GM23338 (cell line): Measurements from ENCODE around the gene ZBTB20. TPM values are rescaled to one million over a fixed set of nuclear protein-coding genes. Genes with fewer than 3 reads are reported as not detected.

Experiments used
- ATAC-seq: fragments of 200-7000 bp; cut with Tn5 transposase; 3 replicates; pipeline ENCODE4 v1.9.1; 2020
- DNase-seq: peaks from one replicate; pipeline ENCODE4 v3.0.0-alpha.2; 2015; ENCODE audit warnings: low spot score
- H2AFZ ChIP-seq: fragments of 200-600 bp; sonication (generic); 2 replicates; pipeline ENCODE4 v1.8.0; 2016; ENCODE audit warnings: antibody characterized with exemption, mild to moderate bottlenecking, moderate library complexity
- H3F3A ChIP-seq: fragments of 200-600 bp; sonication (generic); replicated peaks from 2 replicates; pipeline ENCODE4 v1.8.0; 2017; ENCODE audit warnings: antibody characterized with exemption, mixed run types, low read depth
- H3K27ac ChIP-seq: fragments of 200-600 bp; sonication (generic); 2 replicates; pipeline ENCODE4 v1.6.1; 2016; ENCODE audit warnings: low read depth
- H3K27me3 ChIP-seq: fragments of 200-600 bp; sonication (generic); 2 replicates; pipeline ENCODE4 v1.8.0; 2016; ENCODE audit warnings: mild to moderate bottlenecking, mixed run types, moderate library complexity; ENCODE audit not compliant: insufficient read depth
- H3K36me3 ChIP-seq: fragments of 200-600 bp; sonication (generic); 2 replicates; pipeline ENCODE4 v1.8.0; 2016; ENCODE audit warnings: mild to moderate bottlenecking; ENCODE audit not compliant: insufficient read depth
- H3K4me1 ChIP-seq: fragments of 200-600 bp; sonication (generic); 2 replicates; pipeline ENCODE4 v1.8.0; 2016; ENCODE audit warnings: mild to moderate bottlenecking, moderate library complexity; ENCODE audit not compliant: insufficient read depth
- H3K4me2 ChIP-seq: fragments of 200-600 bp; sonication (generic); 2 replicates; pipeline ENCODE4 v1.7.1; 2017; ENCODE audit warnings: mixed run types
- H3K4me3 ChIP-seq: fragments of 200-600 bp; sonication (generic); 2 replicates; pipeline ENCODE4 v1.6.1; 2016; ENCODE audit warnings: mixed run types
- H3K79me2 ChIP-seq: fragments of 200-600 bp; sonication (generic); replicated peaks from 2 replicates; pipeline ENCODE4 v1.8.0; 2017; ENCODE audit warnings: mild to moderate bottlenecking; ENCODE audit not compliant: insufficient read depth
- H3K9me2 ChIP-seq: fragments of 200-600 bp; sonication (generic); 2 replicates; pipeline ENCODE4 v1.8.0; 2017; ENCODE audit not compliant: insufficient read depth
- H4K20me1 ChIP-seq: fragments of 200-600 bp; sonication (generic); replicated peaks from 2 replicates; pipeline ENCODE4 v1.8.0; 2017; ENCODE audit warnings: mild to moderate bottlenecking; ENCODE audit not compliant: insufficient read depth
- H3K27ac Mint-ChIP-seq: 2 replicates; pipeline ENCODE4 v1.8.0; 2020; ENCODE audit warnings: inconsistent platforms, mild to moderate bottlenecking, moderate library complexity, mixed read lengths
- H3K27me3 Mint-ChIP-seq: 3 replicates; pipeline ENCODE4 v1.8.0; 2022; ENCODE audit warnings: low read depth, mild to moderate bottlenecking, moderate library complexity, mixed read lengths, inconsistent platforms; ENCODE audit not compliant: insufficient read depth, poor library complexity
- H3K36me3 Mint-ChIP-seq: 3 replicates; pipeline ENCODE4 v1.8.0; 2021; ENCODE audit warnings: low read depth, mild to moderate bottlenecking, inconsistent platforms, moderate library complexity, mixed read lengths
- H3K4me1 Mint-ChIP-seq: 3 replicates; pipeline ENCODE4 v1.8.0; 2020; ENCODE audit warnings: mild to moderate bottlenecking, inconsistent platforms, mixed read lengths
- H3K4me3 Mint-ChIP-seq: 3 replicates; pipeline ENCODE4 v1.8.0; 2021; ENCODE audit warnings: moderate library complexity, mild to moderate bottlenecking, inconsistent platforms, mixed read lengths
- H3K9me3 Mint-ChIP-seq: 3 replicates; pipeline ENCODE4 v1.8.0; 2020; ENCODE audit warnings: moderate library complexity, mild to moderate bottlenecking, inconsistent platforms, mixed read lengths
- CREB1 ChIP-seq: fragments of 250-450 bp; sonication (Bioruptor Pico); IDR thresholded peaks from 2 replicates; pipeline ENCODE4 v1.5.0; 2020; ENCODE audit warnings: low read depth, mild to moderate bottlenecking, moderate library complexity
- EZH2phosphoT487 ChIP-seq: fragments of 200-600 bp; sonication (generic); IDR thresholded peaks from one replicate; pipeline ENCODE4 v1.8.1; 2018; ENCODE audit warnings: antibody characterized with exemption; ENCODE audit not compliant: unreplicated experiment
- JUNB ChIP-seq: IDR thresholded peaks from one replicate; pipeline ENCODE4 v1.6.1; 2016; ENCODE audit warnings: antibody characterized with exemption; ENCODE audit not compliant: unreplicated experiment
- NANOG ChIP-seq: IDR thresholded peaks from 2 replicates; pipeline ENCODE4 v1.6.1; 2016; ENCODE audit warnings: antibody characterized with exemption, borderline replicate concordance
- POLR2AphosphoS5 ChIP-seq: IDR thresholded peaks from 2 replicates; pipeline ENCODE4 v1.6.1; 2016; ENCODE audit warnings: antibody characterized with exemption, low read depth
- ZNF114 ChIP-seq: fragments of 250-450 bp; sonication (Bioruptor Pico); IDR thresholded peaks from 2 replicates; pipeline ENCODE4 v1.5.0; 2020; ENCODE audit warnings: mild to moderate bottlenecking, moderate library complexity
- ZNF331 ChIP-seq: fragments of 250-450 bp; sonication (Bioruptor Pico); IDR thresholded peaks from 2 replicates; pipeline ENCODE4 v1.5.0; 2020; ENCODE audit warnings: low read depth, mild to moderate bottlenecking, moderate library complexity
- polyA plus RNA-seq: library from polyadenylated mRNA; unstranded; fragments of >200 nt; fragmentation: Nextera tagmentation; extraction: Ambion mirVana; gene quantifications from 2 replicates; pipeline ENCODE4 v1.2.1, GENCODE V29; 2016
- total RNA-seq: library from RNA; depleted of rRNA; stranded (reverse); fragments of >200 nt; shearing (Covaris generic); gene quantifications from 2 replicates; pipeline ENCODE4 v1.2.3, GENCODE V29; 2014
- TF ChIP-seq, protein P1 (sequence below), 2 experiments: fragments of 200-600 bp in 1 of 2; sonication (generic) in 1 of 2; conservative IDR thresholded peaks; 2 replicates each; pipeline versions ENCODE4 v1.5.1 to v1.6.1; 2016 to 2017; ENCODE audit warnings: antibody characterized with exemption in 2 of 2, low read depth in 2 of 2, mild to moderate bottlenecking in 2 of 2, moderate library complexity in 1 of 2
- TF ChIP-seq, protein P2 (sequence below): IDR thresholded peaks from one replicate; pipeline ENCODE4 v1.6.1; 2018; ENCODE audit warnings: antibody characterized with exemption; ENCODE audit not compliant: unreplicated experiment
- TF ChIP-seq, protein P3 (sequence below): fragments of 250-450 bp; sonication (Bioruptor Pico); IDR thresholded peaks from 2 replicates; pipeline ENCODE4 v1.5.0; 2020; ENCODE audit warnings: mild to moderate bottlenecking, moderate library complexity

ZBTB20 gene
- total and polyA plus RNA-seq, 2 experiments from 2014 or later, result 2.0 to 3.3 TPM

DNA sequence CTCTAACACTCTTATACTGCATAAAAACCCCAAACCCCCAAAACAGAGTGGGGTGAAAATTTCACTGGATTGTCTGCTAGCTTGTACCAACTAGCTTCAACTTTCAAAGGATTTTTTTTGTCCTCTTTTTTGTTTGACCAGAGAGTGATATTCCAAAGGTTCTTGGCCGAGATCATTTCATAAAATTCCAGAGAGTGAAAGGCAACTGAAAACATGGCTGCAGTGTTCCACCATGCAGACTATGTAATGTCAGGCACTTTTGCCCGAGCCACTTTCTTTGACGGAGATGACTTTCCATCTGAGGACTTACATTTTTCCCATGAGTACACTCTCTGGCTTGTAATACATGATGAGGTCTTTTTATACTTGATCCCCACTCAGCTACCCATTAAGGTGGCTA is 745.7 kb downstream of the ZBTB20 start:
- H3K9me3 Mint-ChIP-seq, result no peaks in the 10 kb centered on the region
- no peak overlapping the region for H3K4me2 ChIP-seq
- ATAC-seq (no peak), DNase-seq (no peak)
- no peak overlapping the region for H3K27ac ChIP-seq
- peaks cover 3% of the 10 kb centered on the region; the same call in 2 of the 3 replicates for H3K4me1 Mint-ChIP-seq
- H4K20me1 ChIP-seq, result no peaks in the 10 kb centered on the region
- H3K4me3 ChIP-seq, result no peak overlapping the region
- no peaks in the 10 kb centered on the region for H3K4me1 ChIP-seq
- H3K27me3 ChIP-seq, result no peaks in the 10 kb centered on the region
- no peak overlapping the region for H3K4me3 Mint-ChIP-seq
- no peaks in the 10 kb centered on the region for H3K36me3 ChIP-seq
- H3K36me3 Mint-ChIP-seq, result no peaks in the 10 kb centered on the region
- H3F3A ChIP-seq, result no peaks in the 10 kb centered on the region
- no peaks in the 10 kb centered on the region; the same call in 1 of the 2 replicates for H3K9me2 ChIP-seq
- H3K27me3 Mint-ChIP-seq, result no peaks in the 10 kb centered on the region
- TF ChIP-seq ZNF114 (CRISPR knock-in tag), result no peak
- no peak for TF ChIP-seq CREB1 (CRISPR knock-in tag)
- TF ChIP-seq POLR2AphosphoS5, result no peak
- TF ChIP-seq, protein P1, sequence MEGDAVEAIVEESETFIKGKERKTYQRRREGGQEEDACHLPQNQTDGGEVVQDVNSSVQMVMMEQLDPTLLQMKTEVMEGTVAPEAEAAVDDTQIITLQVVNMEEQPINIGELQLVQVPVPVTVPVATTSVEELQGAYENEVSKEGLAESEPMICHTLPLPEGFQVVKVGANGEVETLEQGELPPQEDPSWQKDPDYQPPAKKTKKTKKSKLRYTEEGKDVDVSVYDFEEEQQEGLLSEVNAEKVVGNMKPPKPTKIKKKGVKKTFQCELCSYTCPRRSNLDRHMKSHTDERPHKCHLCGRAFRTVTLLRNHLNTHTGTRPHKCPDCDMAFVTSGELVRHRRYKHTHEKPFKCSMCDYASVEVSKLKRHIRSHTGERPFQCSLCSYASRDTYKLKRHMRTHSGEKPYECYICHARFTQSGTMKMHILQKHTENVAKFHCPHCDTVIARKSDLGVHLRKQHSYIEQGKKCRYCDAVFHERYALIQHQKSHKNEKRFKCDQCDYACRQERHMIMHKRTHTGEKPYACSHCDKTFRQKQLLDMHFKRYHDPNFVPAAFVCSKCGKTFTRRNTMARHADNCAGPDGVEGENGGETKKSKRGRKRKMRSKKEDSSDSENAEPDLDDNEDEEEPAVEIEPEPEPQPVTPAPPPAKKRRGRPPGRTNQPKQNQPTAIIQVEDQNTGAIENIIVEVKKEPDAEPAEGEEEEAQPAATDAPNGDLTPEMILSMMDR (conservative IDR thresholded peaks at IDR 0.05; ENCODE audit: low read depth in 2 of 2), result no peak
- no peak for TF ChIP-seq ZNF331 (CRISPR knock-in tag)
- no peak overlapping the region for H2AFZ ChIP-seq
- no peaks in the 10 kb centered on the region for H3K79me2 ChIP-seq
- H3K27ac Mint-ChIP-seq, result no peak overlapping the region; the same call in 1 of the 2 replicates

DNA sequence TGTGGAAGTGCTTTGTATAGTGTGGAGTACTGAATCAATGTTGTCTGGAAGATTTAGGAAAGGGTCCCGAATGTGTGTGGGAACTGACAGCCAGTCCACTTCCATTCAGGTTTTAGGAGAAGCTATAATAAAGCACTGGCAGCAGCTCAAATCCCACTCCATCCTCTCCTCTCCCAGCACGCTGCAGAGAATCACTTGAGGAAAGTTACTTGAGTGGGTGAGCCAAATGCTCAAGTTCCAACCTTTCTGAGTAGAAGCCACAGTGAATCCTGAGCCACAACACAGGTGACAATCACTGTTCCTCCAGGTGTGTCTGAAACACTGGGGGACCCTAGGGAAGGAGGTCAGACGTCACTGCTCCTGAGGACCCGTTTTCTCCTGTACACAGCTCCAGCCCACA is 746.7 kb downstream of the ZBTB20 start:
- Histone ChIP-seq H2AFZ (peak overlapping the region; percentile 80), H3K27ac (no peak overlapping the region), H3K4me1 (no peaks in the 10 kb centered on the region), H3F3A (no peaks in the 10 kb centered on the region), H3K79me2 (no peaks in the 10 kb centered on the region), H3K27me3 (no peaks in the 10 kb centered on the region), H3K4me3 (no peak overlapping the region), H3K9me2 (no peaks in the 10 kb centered on the region; the same call in 1 of the 2 replicates), H3K36me3 (no peaks in the 10 kb centered on the region), H3K4me2 (no peak overlapping the region), H4K20me1 (no peaks in the 10 kb centered on the region)
- no peak for DNase-seq
- no peak overlapping the region for H3K27ac Mint-ChIP-seq
- H3K4me1 Mint-ChIP-seq, result peaks cover 3% of the 10 kb centered on the region; the same call in 2 of the 3 replicates
- no peaks in the 10 kb centered on the region for H3K27me3 Mint-ChIP-seq
- H3K9me3 Mint-ChIP-seq, result no peaks in the 10 kb centered on the region
- H3K36me3 Mint-ChIP-seq, result no peaks in the 10 kb centered on the region
- no peak for ATAC-seq
- no peak overlapping the region for H3K4me3 Mint-ChIP-seq
- TF ChIP-seq ZNF114 (CRISPR knock-in tag), result no peak
- TF ChIP-seq, protein P2, sequence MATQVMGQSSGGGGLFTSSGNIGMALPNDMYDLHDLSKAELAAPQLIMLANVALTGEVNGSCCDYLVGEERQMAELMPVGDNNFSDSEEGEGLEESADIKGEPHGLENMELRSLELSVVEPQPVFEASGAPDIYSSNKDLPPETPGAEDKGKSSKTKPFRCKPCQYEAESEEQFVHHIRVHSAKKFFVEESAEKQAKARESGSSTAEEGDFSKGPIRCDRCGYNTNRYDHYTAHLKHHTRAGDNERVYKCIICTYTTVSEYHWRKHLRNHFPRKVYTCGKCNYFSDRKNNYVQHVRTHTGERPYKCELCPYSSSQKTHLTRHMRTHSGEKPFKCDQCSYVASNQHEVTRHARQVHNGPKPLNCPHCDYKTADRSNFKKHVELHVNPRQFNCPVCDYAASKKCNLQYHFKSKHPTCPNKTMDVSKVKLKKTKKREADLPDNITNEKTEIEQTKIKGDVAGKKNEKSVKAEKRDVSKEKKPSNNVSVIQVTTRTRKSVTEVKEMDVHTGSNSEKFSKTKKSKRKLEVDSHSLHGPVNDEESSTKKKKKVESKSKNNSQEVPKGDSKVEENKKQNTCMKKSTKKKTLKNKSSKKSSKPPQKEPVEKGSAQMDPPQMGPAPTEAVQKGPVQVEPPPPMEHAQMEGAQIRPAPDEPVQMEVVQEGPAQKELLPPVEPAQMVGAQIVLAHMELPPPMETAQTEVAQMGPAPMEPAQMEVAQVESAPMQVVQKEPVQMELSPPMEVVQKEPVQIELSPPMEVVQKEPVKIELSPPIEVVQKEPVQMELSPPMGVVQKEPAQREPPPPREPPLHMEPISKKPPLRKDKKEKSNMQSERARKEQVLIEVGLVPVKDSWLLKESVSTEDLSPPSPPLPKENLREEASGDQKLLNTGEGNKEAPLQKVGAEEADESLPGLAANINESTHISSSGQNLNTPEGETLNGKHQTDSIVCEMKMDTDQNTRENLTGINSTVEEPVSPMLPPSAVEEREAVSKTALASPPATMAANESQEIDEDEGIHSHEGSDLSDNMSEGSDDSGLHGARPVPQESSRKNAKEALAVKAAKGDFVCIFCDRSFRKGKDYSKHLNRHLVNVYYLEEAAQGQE, result no peak
- no peak for TF ChIP-seq NANOG
- no peak for TF ChIP-seq CREB1 (CRISPR knock-in tag)
- TF ChIP-seq, protein P3, sequence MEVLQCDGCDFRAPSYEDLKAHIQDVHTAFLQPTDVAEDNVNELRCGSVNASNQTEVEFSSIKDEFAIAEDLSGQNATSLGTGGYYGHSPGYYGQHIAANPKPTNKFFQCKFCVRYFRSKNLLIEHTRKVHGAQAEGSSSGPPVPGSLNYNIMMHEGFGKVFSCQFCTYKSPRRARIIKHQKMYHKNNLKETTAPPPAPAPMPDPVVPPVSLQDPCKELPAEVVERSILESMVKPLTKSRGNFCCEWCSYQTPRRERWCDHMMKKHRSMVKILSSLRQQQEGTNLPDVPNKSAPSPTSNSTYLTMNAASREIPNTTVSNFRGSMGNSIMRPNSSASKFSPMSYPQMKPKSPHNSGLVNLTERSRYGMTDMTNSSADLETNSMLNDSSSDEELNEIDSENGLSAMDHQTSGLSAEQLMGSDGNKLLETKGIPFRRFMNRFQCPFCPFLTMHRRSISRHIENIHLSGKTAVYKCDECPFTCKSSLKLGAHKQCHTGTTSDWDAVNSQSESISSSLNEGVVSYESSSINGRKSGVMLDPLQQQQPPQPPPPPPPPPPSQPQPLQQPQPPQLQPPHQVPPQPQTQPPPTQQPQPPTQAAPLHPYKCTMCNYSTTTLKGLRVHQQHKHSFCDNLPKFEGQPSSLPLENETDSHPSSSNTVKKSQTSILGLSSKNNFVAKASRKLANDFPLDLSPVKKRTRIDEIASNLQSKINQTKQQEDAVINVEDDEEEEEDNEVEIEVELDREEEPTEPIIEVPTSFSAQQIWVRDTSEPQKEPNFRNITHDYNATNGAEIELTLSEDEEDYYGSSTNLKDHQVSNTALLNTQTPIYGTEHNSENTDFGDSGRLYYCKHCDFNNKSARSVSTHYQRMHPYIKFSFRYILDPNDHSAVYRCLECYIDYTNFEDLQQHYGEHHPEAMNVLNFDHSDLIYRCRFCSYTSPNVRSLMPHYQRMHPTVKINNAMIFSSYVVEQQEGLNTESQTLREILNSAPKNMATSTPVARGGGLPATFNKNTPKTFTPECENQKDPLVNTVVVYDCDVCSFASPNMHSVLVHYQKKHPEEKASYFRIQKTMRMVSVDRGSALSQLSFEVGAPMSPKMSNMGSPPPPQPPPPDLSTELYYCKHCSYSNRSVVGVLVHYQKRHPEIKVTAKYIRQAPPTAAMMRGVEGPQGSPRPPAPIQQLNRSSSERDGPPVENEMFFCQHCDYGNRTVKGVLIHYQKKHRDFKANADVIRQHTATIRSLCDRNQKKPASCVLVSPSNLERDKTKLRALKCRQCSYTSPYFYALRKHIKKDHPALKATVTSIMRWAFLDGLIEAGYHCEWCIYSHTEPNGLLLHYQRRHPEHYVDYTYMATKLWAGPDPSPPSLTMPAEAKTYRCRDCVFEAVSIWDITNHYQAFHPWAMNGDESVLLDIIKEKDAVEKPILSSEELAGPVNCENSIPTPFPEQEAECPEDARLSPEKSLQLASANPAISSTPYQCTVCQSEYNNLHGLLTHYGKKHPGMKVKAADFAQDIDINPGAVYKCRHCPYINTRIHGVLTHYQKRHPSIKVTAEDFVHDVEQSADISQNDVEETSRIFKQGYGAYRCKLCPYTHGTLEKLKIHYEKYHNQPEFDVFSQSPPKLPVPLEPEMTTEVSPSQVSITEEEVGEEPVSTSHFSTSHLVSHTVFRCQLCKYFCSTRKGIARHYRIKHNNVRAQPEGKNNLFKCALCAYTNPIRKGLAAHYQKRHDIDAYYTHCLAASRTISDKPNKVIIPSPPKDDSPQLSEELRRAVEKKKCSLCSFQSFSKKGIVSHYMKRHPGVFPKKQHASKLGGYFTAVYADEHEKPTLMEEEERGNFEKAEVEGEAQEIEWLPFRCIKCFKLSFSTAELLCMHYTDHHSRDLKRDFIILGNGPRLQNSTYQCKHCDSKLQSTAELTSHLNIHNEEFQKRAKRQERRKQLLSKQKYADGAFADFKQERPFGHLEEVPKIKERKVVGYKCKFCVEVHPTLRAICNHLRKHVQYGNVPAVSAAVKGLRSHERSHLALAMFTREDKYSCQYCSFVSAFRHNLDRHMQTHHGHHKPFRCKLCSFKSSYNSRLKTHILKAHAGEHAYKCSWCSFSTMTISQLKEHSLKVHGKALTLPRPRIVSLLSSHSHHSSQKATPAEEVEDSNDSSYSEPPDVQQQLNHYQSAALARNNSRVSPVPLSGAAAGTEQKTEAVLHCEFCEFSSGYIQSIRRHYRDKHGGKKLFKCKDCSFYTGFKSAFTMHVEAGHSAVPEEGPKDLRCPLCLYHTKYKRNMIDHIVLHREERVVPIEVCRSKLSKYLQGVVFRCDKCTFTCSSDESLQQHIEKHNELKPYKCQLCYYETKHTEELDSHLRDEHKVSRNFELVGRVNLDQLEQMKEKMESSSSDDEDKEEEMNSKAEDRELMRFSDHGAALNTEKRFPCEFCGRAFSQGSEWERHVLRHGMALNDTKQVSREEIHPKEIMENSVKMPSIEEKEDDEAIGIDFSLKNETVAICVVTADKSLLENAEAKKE (CRISPR knock-in tag), result no peak
- TF ChIP-seq JUNB, result no peak
- TF ChIP-seq EZH2phosphoT487, result no peak
- no peak for TF ChIP-seq POLR2AphosphoS5
- no peak for TF ChIP-seq ZNF331 (CRISPR knock-in tag)
